CD4-positive, alpha-beta T cell treated with Interleukin-4 for 4 hours (primary cell): Measurements from ENCODE around the gene SPTBN1.

ENCODE experiments used
- DNase-seq: peaks from one replicate; pipeline ENCODE4 v3.0.0-alpha.2; 2020

SPTBN1 gene

DNA sequence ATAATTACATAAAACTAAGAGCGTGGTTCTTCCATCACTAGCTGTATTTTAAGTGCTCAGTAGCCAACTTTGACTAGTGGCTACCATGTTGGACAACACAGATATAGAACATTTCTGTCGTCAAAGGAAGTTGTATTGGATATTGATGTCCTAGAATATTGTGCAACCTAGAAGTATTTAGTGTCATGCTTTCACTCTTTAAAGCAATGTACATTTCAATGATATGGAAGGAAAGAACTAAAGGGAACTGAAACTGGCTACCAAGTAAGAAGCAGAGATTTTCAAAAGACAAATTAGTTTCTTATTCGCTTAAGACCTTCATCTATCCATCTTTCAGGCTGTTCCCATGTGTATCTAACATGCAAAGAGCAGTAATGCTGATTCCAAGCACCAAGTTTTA is 182.0 kb downstream of the SPTBN1 start:
- DNase-seq = no peak

DNA sequence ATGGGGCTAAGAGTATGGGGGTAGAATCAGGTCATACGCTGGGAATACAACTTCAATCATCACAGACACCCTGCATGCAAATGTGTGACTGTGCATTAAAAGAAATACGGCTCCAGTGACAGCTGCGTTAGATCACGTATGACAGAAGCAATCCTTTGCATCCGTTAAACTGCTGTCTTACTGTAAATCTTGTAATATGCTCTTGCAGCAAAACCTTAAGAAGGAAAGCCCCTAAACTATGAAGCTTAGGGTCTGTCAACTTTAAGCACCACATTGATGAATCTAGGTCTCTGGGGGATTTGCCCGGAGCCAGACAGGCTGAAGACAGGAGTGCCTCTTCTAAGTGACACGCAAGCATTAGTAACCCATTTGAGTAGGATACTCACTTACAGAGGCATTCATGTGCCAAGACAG is 182.7 kb downstream of the SPTBN1 start:
- no peak for DNase-seq

DNA sequence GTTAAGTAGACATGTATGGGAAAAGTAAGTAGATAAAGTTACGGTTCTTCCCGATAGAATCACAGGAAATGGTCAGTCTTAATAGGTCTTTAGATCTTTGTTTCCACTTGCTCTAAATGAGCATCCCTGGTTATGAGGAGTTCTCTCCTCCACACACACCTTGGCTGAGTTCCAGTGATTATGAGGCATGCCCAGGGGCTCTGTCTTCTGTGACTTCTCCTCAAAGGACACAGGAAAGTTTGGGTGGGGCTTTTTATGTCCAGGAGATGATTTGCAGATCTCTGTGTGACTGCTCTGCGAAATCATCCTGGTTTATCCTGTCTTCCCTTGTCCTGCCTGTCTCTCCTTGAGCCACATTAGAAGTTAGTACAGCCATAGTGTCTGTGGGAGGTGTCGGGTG is 183.5 kb downstream of the SPTBN1 start:
- no peak for DNase-seq

DNA sequence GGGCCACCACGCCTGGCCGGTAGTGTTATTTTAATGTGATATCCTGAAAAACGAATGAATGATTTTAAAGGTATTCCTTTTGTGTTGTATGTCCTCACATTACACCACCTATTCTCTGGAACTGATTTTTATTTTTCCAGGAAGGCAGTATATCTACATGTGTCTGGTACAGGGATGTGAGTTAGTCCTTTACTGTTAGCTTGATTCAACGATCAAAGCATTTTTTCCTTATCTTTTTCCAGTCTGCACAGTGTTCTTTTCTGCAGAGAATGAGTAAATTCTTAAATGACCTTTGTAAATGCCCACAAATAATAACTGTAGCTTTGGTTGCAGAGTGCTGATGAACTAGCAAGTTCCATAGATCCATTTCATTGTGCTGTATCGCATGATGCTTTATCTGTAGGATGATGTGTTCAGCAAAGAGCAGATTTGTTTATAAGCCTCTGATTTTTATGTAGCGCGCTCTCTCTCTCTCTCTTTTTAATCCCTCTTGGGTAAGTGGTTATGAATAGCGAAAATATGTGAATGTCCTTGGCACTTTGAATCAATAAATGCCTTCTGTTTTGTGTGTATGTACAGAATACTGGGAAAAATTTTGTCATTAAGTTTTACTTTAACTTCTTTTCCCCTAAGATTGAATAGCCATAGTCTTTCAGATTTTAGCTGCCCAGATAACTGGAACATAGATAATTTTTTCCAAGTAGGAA is 184.9 kb downstream of the SPTBN1 start:
- no peak for DNase-seq

DNA sequence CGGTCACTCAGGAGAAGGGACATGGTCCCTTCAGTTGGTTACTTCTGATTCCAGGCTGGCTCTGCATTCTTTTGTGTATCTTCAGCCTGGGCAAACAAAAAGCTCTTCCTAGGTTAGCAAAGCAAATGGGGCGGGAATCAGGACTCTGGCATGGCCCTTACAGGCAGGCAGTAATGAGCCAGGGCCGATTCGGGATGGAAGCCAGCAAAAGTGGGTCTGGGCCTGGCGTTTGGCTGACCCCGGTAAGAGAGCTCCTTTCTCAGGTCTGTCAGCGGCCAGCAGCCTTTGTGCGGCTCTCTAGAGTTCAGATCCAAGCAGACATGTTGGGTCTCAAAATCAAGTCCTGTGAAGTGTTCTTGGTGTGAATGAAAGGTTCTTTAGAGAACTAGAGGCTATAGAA is 185.9 kb downstream of the SPTBN1 start:
- no peak for DNase-seq

DNA sequence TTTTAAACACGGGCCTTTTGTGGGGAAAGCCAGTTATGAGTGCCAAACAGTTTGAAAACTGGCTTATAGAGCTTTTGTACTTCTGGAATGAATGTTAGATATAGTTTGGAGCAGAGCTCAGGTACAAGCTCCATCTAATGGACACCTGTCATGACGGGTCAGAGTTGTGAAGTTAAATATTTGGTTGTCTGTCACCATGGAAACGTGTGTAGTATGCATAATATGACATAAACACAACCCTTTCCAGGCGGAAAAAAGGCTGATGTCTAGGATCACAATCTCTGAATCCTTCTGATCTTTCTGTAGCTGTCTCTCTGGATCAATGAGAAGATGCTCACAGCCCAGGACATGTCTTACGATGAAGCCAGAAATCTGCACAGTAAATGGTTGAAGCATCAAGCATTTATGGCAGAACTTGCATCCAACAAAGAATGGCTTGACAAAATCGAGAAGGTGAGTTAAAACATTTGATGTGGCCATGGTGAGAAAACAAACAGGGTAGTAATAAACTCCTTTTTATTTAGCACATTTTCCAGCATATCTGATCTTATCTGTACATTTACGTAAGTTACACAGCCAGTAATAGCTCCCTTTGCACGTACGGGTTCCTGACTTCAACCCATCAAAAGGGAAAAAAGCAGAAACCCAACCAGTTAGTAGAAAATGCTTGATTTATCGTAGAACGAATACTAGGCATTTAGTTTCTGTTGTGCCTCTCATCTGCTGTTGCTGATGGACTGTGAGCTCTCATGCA is 186.7 kb downstream of the SPTBN1 start:
- DNase-seq = no peak

DNA sequence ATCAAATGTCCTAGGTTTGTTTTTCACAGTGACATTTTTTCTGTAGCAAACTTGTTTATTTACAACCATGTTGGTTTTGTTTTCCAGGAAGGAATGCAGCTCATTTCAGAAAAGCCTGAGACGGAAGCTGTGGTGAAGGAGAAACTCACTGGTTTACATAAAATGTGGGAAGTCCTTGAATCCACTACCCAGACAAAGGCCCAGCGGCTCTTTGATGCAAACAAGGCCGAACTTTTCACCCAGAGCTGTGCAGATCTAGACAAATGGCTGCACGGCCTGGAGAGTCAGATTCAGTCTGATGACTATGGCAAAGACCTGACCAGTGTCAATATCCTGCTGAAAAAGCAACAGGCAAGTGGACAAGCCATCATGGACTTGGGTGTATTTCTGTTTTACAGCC is 188.1 kb downstream of the SPTBN1 start:
- no peak for DNase-seq

DNA sequence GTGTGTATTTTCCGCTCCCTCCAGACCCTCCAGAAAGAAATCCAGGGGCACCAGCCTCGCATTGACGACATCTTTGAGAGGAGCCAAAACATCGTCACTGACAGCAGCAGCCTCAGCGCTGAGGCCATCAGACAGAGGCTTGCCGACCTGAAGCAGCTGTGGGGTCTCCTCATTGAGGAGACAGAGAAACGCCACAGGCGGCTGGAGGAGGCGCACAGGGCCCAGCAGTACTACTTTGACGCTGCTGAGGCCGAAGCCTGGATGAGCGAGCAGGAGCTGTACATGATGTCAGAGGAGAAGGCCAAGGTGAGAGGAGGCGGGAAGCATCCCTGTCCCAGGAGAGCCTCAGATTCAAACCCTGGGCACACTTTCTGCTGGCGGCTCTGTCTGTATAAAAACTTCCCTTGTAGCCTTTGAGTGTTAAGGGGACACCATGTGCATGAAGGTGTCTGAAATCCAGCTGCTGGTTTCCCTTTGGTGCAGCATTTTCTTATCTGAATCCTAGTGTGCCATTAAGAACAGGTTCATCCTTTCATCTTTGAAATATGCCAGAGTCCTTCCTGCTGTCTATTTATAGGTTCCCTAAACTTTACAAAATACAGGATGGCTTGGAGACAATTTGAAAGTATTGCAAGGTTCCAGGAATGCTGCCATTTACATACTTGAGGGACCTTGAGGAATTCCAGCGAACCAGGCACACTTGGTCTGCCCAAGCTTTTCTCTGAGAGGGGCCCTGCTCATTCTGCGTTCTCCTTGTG is 190.2 kb downstream of the SPTBN1 start:
- DNase-seq = no peak

DNA sequence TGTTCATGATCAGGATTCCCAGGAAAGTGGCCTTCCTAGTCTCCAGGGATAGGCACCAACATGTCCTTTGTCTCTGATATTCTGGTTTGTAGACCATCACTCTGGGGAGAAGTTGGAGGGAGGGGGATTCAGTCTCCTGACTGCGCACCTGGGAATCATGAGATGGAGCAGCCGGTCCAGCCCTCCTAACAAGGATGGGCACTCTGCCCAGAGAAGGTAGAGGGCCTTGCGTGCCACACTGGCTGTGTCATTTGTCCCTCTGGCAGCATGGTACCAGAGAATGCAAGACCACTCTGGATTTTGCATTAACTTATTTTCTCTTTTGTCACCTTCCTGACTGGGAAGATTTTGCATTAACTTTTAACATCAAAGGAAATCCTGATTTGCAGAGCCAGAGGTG is 192.1 kb downstream of the SPTBN1 start:
- DNase-seq = no peak

DNA sequence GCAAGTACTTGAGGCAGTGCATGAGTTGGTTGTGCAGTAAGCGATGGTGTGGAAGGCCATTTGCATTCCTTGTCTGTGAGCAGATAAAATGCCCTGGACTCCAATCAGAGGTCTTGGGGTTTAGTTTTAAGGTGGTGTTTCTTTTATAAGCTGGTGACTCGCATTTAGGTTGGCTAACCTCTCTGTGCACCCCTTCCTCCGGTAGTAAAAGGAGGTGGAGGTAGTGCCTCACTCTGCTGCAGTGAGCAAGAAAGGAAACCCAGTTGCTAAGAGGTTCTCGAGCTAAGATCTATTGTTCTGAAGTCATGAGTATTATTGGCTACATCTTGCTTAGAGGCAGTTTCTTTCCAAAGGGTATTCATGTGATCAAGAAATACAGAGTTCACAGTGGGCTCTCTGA is 193.1 kb downstream of the SPTBN1 start:
- DNase-seq = no peak

DNA sequence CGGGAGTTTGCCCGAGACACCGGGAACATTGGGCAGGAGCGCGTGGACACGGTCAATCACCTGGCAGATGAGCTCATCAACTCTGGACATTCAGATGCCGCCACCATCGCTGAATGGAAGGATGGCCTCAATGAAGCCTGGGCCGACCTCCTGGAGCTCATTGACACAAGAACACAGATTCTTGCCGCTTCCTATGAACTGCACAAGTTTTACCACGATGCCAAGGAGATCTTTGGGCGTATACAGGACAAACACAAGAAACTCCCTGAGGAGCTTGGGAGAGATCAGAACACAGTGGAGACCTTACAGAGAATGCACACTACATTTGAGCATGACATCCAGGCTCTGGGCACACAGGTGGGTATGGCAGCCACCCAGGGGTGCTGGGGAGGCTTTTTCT is 193.5 kb downstream of the SPTBN1 start:
- no peak for DNase-seq

DNA sequence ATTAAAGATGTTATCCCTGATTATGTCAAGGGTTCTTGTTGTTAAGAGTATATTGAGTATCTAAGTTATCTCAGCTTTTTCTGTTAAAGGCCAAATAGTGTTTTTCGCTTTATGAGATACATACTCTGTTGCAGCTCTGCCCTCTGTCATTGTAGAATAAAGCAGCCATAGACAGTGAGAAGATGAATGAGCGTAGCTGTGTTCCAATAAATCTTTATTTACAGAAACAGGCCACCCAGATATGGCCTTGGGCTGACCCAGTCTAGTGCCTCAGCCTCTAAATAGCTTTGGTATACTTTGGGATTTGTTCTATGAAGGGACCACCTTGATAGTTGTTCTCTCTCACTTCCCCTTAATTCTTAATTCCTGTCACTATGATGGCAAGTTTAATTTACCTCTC is 194.5 kb downstream of the SPTBN1 start:
- no peak for DNase-seq

DNA sequence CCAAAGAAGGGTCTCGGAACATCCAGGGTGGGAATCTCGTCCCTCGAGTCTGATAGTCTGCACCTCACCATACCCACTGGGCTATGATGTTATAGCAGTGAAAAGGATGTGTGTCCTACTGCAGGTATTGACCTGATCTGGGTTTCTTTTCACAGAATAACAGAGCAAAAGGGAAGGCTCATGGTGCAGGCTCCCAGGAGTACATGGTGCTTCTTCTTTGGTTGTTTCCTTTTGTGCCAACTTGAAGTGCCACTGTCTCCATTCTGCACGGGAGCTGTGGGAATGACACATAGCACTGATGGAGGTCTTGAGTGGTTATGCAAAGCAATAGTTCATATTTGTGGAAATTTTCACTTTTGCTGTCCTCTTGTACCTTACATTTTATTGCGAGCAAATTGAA is 195.2 kb downstream of the SPTBN1 start:
- no peak for DNase-seq

DNA sequence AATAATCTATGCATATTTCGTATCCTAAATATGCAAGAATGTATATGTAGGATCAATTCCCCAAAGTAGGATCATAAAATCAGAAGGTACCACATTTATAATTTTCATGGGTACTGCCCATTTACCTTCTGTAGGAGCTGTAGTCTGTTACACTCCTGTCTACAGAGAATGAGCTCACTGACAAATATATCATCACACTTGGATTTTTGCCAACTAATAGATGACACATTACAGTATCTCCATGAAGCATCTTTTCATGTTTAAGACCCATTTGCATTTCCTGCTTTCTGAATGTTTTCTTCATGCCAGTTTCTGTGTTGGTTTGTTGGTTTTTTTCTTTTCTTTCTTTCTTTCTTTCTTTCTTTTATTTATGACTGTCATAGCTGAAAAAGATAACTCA is 196.4 kb downstream of the SPTBN1 start:
- peak; percentile 33 for DNase-seq

DNA sequence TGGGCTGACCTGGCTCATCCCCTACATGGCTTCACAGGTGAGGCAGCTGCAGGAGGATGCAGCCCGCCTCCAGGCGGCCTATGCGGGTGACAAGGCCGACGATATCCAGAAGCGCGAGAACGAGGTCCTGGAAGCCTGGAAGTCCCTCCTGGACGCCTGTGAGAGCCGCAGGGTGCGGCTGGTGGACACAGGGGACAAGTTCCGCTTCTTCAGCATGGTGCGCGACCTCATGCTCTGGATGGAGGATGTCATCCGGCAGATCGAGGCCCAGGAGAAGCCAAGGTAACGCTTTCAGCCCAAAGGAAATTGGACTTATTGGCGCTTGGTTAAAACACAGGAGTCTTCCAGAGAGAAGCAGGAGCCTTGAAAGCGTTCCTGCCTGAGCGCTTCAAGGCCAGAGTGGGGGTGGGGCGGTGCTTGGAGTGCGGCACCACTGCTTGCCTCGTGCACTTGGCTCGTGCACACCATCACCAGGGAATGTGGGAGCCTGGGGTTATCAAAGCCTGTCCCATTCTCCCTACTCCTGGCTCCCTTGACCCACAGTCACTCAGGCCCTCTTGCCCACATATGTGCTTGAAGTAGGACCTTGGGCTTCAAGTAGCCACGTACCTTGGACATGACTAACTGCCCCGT is 197.6 kb downstream of the SPTBN1 start:
- no peak for DNase-seq

DNA sequence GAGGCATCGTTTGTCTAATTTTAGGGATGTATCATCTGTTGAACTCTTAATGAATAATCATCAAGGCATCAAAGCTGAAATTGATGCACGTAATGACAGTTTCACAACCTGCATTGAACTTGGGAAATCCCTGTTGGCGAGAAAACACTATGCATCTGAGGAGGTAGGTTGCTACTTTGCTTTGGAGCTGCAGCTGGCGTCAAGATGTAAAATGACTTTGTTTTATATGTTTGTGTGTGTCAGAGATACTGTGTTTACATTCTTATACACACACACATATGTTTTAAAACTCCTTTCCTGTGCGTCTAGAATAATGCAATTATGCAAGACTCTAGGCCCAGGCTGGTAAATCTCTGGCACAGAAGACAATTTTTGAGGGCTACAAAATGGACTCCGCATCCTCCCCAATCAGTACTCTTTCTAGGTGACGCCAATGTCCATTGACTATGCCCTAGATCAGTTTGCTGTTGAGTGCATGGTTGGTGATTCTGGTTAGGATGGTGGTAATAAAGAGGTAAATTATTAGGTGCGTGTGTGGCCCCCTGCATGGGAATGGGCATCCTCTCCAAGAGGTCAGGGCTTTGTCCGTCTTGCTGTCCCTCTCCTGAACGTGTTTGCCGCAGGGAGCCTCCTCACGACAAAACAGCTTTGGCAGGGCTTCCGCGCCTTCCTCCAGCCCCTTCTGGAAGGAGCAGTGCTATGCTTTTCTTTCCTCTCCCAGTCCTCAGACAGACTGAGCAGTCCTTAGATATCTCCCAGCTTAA is 199.1 kb downstream of the SPTBN1 start:
- DNase-seq = no peak

DNA sequence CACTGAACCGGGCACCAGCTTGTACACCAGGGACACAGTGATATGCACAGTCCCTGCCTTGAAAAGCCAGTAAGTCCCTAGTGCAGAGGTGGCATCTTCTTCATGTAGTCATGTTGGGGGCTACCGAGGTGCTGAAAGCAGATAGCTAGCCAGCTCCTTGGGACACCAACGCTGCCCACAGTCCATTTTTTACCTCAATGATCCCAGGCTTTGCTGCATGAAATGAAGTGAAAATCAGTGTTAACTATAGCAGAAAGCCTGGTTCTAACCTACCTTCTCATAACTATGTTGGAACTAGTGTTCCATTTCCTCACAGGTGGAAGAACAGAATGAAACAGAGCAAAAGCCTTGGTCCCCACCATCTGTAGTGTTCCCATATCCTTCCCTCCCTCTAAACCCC is 200.7 kb downstream of the SPTBN1 start:
- DNase-seq = no peak

DNA sequence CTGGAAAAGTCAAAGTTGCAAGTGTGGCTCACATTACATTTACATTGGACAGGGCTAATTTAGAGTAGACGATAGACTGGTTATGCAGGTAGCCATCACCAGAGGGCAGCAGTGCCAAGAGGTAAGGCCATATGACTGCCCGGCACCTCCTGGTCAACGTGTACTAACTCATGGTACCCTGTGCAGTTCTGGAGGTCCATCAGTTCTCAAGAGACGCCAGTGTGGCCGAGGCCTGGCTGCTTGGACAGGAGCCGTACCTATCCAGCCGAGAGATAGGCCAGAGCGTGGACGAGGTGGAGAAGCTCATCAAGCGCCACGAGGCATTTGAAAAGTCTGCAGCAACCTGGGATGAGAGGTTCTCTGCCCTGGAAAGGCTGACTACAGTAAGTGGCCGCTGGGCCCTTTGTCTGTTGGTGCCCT is 201.5 kb downstream of the SPTBN1 start:
- peak; percentile 17 for DNase-seq

DNA sequence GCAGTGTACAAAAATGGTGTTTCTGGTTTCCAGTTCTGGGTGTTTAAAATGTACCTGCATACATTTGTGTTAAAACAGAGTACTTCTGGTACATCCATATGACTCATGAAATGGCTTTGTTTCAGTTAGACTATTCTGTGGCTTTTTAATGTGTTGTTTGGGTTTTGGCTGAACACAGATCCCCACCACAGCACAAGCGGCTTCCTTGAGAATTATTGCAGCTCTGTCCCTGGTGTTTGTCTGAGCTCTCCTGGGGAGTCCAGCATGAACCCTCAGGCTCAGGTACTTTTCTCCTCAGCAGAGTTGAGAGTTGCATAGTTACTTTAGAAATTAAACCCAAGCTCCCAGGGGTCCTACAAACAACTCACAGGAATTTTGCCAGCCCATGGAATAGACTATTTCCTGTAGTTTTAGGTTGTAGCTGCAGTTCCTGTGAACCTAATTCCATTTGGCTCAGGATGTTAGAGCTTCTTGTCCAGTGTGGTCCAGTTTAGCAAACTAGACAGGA is 202.5 kb downstream of the SPTBN1 start:
- no peak for DNase-seq

DNA sequence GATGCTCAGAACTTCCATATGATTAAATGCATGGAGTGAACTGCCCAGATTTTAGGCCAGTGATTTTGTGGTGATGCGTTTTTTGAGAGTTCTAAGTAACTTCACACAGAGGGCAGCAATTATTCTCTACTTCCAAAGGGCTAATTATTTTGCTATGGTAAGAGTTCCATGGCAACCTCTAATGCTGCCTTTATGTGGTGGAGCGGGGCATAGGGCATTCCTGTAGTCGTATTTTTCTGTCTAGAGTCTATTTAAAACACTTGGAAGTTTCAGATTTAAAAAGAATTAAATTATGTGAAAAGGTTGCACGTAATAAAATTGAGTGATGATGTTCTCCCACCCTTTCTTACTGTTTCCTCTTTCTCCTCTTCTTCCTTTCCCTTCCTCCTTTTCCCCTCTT is 203.4 kb downstream of the SPTBN1 start:
- no peak for DNase-seq

DNA sequence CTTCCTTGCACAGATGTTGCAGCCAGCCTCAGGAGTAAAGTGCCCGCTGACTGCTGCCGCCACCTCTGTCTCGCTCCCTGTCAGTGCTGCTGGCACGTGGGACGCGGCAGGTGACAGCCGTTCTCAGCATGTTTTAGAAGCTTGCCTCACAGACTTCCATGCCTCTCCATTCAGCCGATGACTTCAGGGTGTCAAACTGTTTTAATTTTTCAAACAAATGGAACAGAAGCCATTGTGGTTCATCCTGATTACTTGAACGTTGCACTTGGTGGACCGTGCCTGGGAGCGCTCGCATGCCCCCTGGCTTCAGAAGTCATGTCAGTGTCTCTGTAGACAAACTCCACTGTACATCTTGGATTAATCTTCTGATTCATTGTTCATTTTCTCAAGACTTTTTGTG is 204.6 kb downstream of the SPTBN1 start:
- DNase-seq = no peak

DNA sequence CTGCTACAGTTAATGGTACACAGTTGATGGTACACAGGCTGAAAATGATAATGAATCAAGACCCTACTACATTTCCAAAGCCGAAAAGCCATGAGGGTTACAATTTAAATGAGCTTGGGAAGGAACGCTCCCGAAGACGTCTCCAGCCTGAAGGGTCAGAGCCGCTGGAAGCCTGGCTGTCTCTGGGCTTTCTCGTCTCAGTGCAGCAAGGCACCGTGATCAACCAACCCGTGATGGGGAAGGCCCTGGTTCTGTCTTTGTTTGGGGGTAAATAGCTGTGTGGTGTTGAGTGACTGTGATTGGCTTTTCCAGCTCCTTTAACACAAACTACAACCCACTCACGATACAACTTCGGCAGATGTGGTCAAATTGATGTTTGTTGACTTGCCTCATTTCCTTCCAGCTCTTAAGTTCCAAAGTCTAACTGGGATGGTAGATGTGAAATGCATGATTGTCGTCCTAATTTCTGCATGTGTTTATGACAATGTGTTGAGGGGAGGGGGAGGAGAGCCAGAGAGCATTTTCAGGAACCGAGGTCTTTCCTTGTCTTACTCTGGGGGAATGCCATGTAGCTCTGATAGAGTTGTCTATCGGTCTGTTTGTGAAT is 207.4 kb downstream of the SPTBN1 start:
- no peak for DNase-seq
